MM.1S (cell line): ENCODE results near the gene ZNF280B.

Experiments
- DNase-seq: peaks from one replicate; pipeline ENCODE4 v3.0.0-alpha.2; 2015
- H2AFZ ChIP-seq: fragments of 300-600 bp; sonication (generic); 2 replicates; pipeline ENCODE4 v1.6.0; 2016; ENCODE audit warnings: antibody characterized with exemption, low read length
- H3F3A ChIP-seq: fragments of 300-600 bp; sonication (generic); 2 replicates; pipeline ENCODE4 v1.6.1; 2016; ENCODE audit warnings: mild to moderate bottlenecking, antibody characterized with exemption, low read length, moderate library complexity, mixed read lengths; ENCODE audit not compliant: insufficient read depth
- H3K27ac ChIP-seq: fragments of 300-600 bp; sonication (generic); 2 replicates; pipeline ENCODE4 v1.5.1; 2016; ENCODE audit warnings: mild to moderate bottlenecking, low read length
- H3K27me3 ChIP-seq: fragments of 300-600 bp; sonication (generic); replicated peaks from 2 replicates; pipeline ENCODE4 v1.6.0; 2016; ENCODE audit warnings: low read length; ENCODE audit not compliant: insufficient read depth
- H3K36me3 ChIP-seq: fragments of 300-600 bp; sonication (generic); replicated peaks from 2 replicates; pipeline ENCODE4 v1.6.1; 2016; ENCODE audit warnings: mild to moderate bottlenecking, low read length, mixed read lengths; ENCODE audit not compliant: insufficient read depth
- H3K4me1 ChIP-seq: fragments of 300-600 bp; sonication (generic); 2 replicates; pipeline ENCODE4 v1.6.1; 2016; ENCODE audit warnings: low read length, mixed read lengths
- H3K4me2 ChIP-seq: fragments of 300-600 bp; sonication (generic); 2 replicates; pipeline ENCODE4 v1.6.0; 2016; ENCODE audit warnings: low read depth, low read length
- H3K4me3 ChIP-seq: fragments of 300-600 bp; sonication (generic); 2 replicates; pipeline ENCODE4 v1.5.1; 2016; ENCODE audit warnings: low read length, mixed read lengths
- H3K79me2 ChIP-seq: fragments of 300-600 bp; sonication (generic); 2 replicates; pipeline ENCODE4 v1.6.1; 2016; ENCODE audit warnings: mixed run types, low read length, mixed read lengths
- H3K9ac ChIP-seq: fragments of 300-600 bp; sonication (generic); 2 replicates; pipeline ENCODE4 v1.6.1; 2016; ENCODE audit warnings: low read length, mixed read lengths
- H3K9me2 ChIP-seq: fragments of 300-600 bp; sonication (generic); replicated peaks from 2 replicates; pipeline ENCODE4 v1.6.1; 2016; ENCODE audit warnings: mild to moderate bottlenecking, low read length, mixed read lengths; ENCODE audit not compliant: insufficient read depth
- H3K9me3 ChIP-seq: fragments of 300-600 bp; sonication (generic); replicated peaks from 2 replicates; pipeline ENCODE4 v1.6.1; 2016; ENCODE audit warnings: mild to moderate bottlenecking, low read length, mixed read lengths; ENCODE audit not compliant: insufficient read depth
- H4K20me1 ChIP-seq: fragments of 300-600 bp; sonication (generic); 2 replicates; pipeline ENCODE4 v1.6.1; 2016; ENCODE audit warnings: mild to moderate bottlenecking, low read length, moderate library complexity, mixed read lengths; ENCODE audit not compliant: insufficient read depth
- CTCF ChIP-seq: fragments of 300-600 bp; sonication (generic); IDR thresholded peaks from 2 replicates; pipeline ENCODE4 v1.5.1; 2016; ENCODE audit warnings: antibody characterized with exemption, low read length, mixed read lengths
- EZH2 ChIP-seq: fragments of 300-600 bp; sonication (generic); optimal IDR thresholded peaks from 2 replicates; pipeline ENCODE3; 2017; ENCODE audit warnings: low read depth, mild to moderate bottlenecking, antibody characterized with exemption, low read length, mixed read lengths
- EZH2phosphoT487 ChIP-seq: fragments of 300-600 bp; sonication (generic); IDR thresholded peaks from 2 replicates; pipeline ENCODE4 v1.6.1; 2018; ENCODE audit warnings: antibody characterized with exemption, low read length

The ZNF280B gene

GRCh38 chr22:22485524-22485923, 23.0 kb downstream of the ZNF280B start:
- Histone ChIP-seq H3K4me3 (no peak overlapping the region), H3K27ac (no peak overlapping the region), H3K27me3 (no peaks in the 10 kb centered on the region), H3K4me2 (no peak overlapping the region), H3K4me1 (no peaks in the 10 kb centered on the region), H3K9me3 (no peaks in the 10 kb centered on the region), H3K9ac (no peak overlapping the region), H3K36me3 (no peaks in the 10 kb centered on the region; the same call in 1 of the 2 replicates), H2AFZ (no peak overlapping the region), H4K20me1 (no peaks in the 10 kb centered on the region), H3F3A (no peaks in the 10 kb centered on the region), H3K79me2 (no peaks in the 10 kb centered on the region), H3K9me2 (no peaks in the 10 kb centered on the region)
- no peak for DNase-seq
- TF ChIP-seq CTCF (no peak), EZH2phosphoT487 (no peak), EZH2 (no peak)

GRCh38 chr22:22484023-22484422, 24.5 kb downstream of the ZNF280B start:
- H3K27me3 ChIP-seq, result no peaks in the 10 kb centered on the region
- no peaks in the 10 kb centered on the region for H3K79me2 ChIP-seq
- no peaks in the 10 kb centered on the region for H3K4me1 ChIP-seq
- H3K27ac ChIP-seq, result no peak overlapping the region
- H2AFZ ChIP-seq, result no peak overlapping the region
- no peak overlapping the region for H3K9ac ChIP-seq
- no peaks in the 10 kb centered on the region for H4K20me1 ChIP-seq
- no peaks in the 10 kb centered on the region for H3K9me2 ChIP-seq
- no peaks in the 10 kb centered on the region for H3K36me3 ChIP-seq
- TF ChIP-seq EZH2 (no peak), EZH2phosphoT487 (no peak), CTCF (no peak)
- no peak for DNase-seq
- H3F3A ChIP-seq, result no peaks in the 10 kb centered on the region
- no peak overlapping the region for H3K4me3 ChIP-seq
- no peaks in the 10 kb centered on the region for H3K9me3 ChIP-seq
- H3K4me2 ChIP-seq, result no peak overlapping the region

GRCh38 chr22:22480940-22481339, 27.6 kb downstream of the ZNF280B start:
- Histone ChIP-seq H3K4me2 (no peak overlapping the region), H3K9me3 (no peaks in the 10 kb centered on the region), H4K20me1 (no peaks in the 10 kb centered on the region), H3K79me2 (no peaks in the 10 kb centered on the region), H3K4me3 (no peak overlapping the region), H3K9ac (no peak overlapping the region), H3K27me3 (no peaks in the 10 kb centered on the region), H3F3A (no peaks in the 10 kb centered on the region), H3K36me3 (no peaks in the 10 kb centered on the region), H2AFZ (no peak overlapping the region), H3K9me2 (no peaks in the 10 kb centered on the region), H3K27ac (no peak overlapping the region), H3K4me1 (no peaks in the 10 kb centered on the region)
- DNase-seq, result no peak
- no peak for TF ChIP-seq EZH2phosphoT487
- TF ChIP-seq CTCF, result no peak
- no peak for TF ChIP-seq EZH2
